ENCODE data around the gene CDK5. TPM values are rescaled to one million over a fixed set of nuclear protein-coding genes. Genes with fewer than 3 reads are reported as not detected.

Gene CDK5
- total RNA-seq, 1 experiment from 2014 or later: 23.5 TPM

DNA sequence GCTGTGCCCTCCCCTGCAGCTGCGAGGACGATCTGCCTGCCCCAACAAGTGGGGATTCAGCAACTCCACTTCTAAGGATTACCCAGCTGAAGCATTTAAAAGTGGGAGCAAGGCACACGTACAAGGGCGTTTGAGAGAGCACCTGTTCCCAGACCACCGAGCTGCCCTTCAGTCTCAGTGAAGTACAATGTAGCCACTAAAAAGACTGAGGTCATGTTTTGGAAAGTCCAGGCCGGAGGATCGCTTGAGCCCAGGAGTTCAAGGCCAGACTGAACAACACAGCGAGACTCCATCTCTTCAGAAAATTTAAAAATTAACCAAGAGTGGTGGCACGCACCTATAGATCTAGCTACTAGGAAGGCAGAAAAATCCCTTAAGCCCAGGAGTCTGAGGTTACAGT is 52.1 kb downstream of the CDK5 start:
- no peak overlapping the region for H3K4me3 Mint-ChIP-seq (ENCODE audit: low read depth, unreplicated experiment)
- H3K36me3 Mint-ChIP-seq (ENCODE audit: insufficient read depth, unreplicated experiment): no peaks in the 10 kb centered on the region
- no peak overlapping the region for H3K27ac Mint-ChIP-seq (ENCODE audit: unreplicated experiment)
- intact Hi-C loops (cut with micrococcal nuclease; ENCODE audit: unreplicated experiment): loop anchor here (10.0 kb wide), 1 partner anchor 231 kb away; no protein-coding TSS in a partner anchor
- TF ChIP-seq, protein P1, sequence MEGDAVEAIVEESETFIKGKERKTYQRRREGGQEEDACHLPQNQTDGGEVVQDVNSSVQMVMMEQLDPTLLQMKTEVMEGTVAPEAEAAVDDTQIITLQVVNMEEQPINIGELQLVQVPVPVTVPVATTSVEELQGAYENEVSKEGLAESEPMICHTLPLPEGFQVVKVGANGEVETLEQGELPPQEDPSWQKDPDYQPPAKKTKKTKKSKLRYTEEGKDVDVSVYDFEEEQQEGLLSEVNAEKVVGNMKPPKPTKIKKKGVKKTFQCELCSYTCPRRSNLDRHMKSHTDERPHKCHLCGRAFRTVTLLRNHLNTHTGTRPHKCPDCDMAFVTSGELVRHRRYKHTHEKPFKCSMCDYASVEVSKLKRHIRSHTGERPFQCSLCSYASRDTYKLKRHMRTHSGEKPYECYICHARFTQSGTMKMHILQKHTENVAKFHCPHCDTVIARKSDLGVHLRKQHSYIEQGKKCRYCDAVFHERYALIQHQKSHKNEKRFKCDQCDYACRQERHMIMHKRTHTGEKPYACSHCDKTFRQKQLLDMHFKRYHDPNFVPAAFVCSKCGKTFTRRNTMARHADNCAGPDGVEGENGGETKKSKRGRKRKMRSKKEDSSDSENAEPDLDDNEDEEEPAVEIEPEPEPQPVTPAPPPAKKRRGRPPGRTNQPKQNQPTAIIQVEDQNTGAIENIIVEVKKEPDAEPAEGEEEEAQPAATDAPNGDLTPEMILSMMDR (IDR thresholded peaks at IDR 0.05; ENCODE audit: unreplicated experiment): no peak
- no TSS peak for BruUV-seq (replicated peaks)
- peaks cover 13% of the 10 kb centered on the region for H3K27me3 Mint-ChIP-seq (ENCODE audit: unreplicated experiment)
- CTCF ChIA-PET: no interaction called here
- peaks cover 9% of the 10 kb centered on the region for H3K4me1 Mint-ChIP-seq (ENCODE audit: low read depth, unreplicated experiment)
- no peaks in the 10 kb centered on the region for H3K9me3 Mint-ChIP-seq (ENCODE audit: low read depth, unreplicated experiment)
- no peak for DNase-seq

Other genes starting within 250 kb of the CDK5 start
- gene AOC1, start 205.4 kb downstream of the CDK5 start, total RNA-seq (2022): 1.2 and 1.8 TPM in 2 replicates
- 0.45 and 0.66 TPM in 2 replicates for gene KCNH2, start 79.6 kb downstream of the CDK5 start, total RNA-seq (2022)
- 0.71 and 1.1 TPM in 2 replicates for gene NOS3, start 66.9 kb downstream of the CDK5 start, total RNA-seq (2022)
- 7.9 and 17.7 TPM in 2 replicates for gene ATG9B, start 33.4 kb downstream of the CDK5 start, total RNA-seq (2022)
- gene ABCB8, start 29.4 kb downstream of the CDK5 start, total RNA-seq (2022): 40.2 and 42.3 TPM in 2 replicates
- 11.7 and 13.6 TPM in 2 replicates for gene ASIC3, start 9.4 kb downstream of the CDK5 start, total RNA-seq (2022)
- gene SLC4A2, start 1.7 kb upstream of the CDK5 start, total RNA-seq (2022): 194 and 209 TPM in 2 replicates
- gene FASTK, start 22.9 kb upstream of the CDK5 start, total RNA-seq (2022): 113 and 121 TPM in 2 replicates
- gene TMUB1, start 25.6 kb upstream of the CDK5 start, total RNA-seq (2022): 49.9 and 51.2 TPM in 2 replicates
- 67.4 and 73.4 TPM in 2 replicates for gene AGAP3, start 28.6 kb upstream of the CDK5 start, total RNA-seq (2022)
- not detected in 2 replicates for gene GBX1, start 109.8 kb upstream of the CDK5 start, total RNA-seq (2022)
- not detected in 2 replicates for gene ASB10, start 129.4 kb upstream of the CDK5 start, total RNA-seq (2022)
- gene H2BK1, start 152.6 kb upstream of the CDK5 start, total RNA-seq (2022): not detected in 2 replicates
- gene ABCF2, start 169.3 kb upstream of the CDK5 start, total RNA-seq (2022): 43.0 and 49.7 TPM in 2 replicates
- 48.1 and 51.3 TPM in 2 replicates for gene CHPF2, start 174.6 kb upstream of the CDK5 start, total RNA-seq (2022)
- gene SMARCD3, start 190.8 kb upstream of the CDK5 start, total RNA-seq (2022): 2.3 and 4.1 TPM in 2 replicates

Data from Calu3 (cell line).